Effector memory CD8-positive, alpha-beta T cell (primary cell): ENCODE measurements around the gene CBX2.

ENCODE experiments used
- ATAC-seq: fragments of 150-1000 bp; cut with Tn5 transposase; replicated peaks from 2 replicates; pipeline ENCODE4 v1.10.0; 2021; ENCODE audit warnings: mild to moderate bottlenecking, moderate library complexity
- DNase-seq, 3 experiments: peaks; one replicate each; pipeline ENCODE4 v3.0.0; 2021
- H3K27ac Mint-ChIP-seq, 2 donors: one replicate each; pipeline ENCODE4 v1.8.0; 2022; ENCODE audit warnings: mild to moderate bottlenecking in 2 of 2, mixed read lengths in 2 of 2, moderate library complexity in 2 of 2
- H3K27me3 Mint-ChIP-seq, 2 donors: one replicate each; pipeline ENCODE4 v1.8.0; 2022; ENCODE audit warnings: mixed read lengths in 2 of 2
- H3K36me3 Mint-ChIP-seq: one replicate; pipeline ENCODE4 v1.8.0; 2022; ENCODE audit warnings: mild to moderate bottlenecking, moderate library complexity, mixed read lengths; ENCODE audit not compliant: insufficient read depth
- H3K4me1 Mint-ChIP-seq, 2 donors: one replicate each; pipeline ENCODE4 v1.8.0; 2022; ENCODE audit warnings: low read depth in 2 of 2, mixed read lengths in 2 of 2
- H3K4me3 Mint-ChIP-seq, 2 donors: one replicate each; pipeline ENCODE4 v1.8.0; 2022; ENCODE audit warnings: mild to moderate bottlenecking in 2 of 2, mixed read lengths in 2 of 2, moderate library complexity in 2 of 2
- H3K9me3 Mint-ChIP-seq, 2 donors: one replicate each; pipeline ENCODE4 v1.8.0; 2022; ENCODE audit warnings: mixed read lengths in 2 of 2

CBX2 gene

GRCh38 chr17:79836510-79836971 lies 58.6 kb downstream of the CBX2 start:
- no peak for ATAC-seq
- Mint-ChIP-seq H3K27ac (peak overlapping the region in 1 of 2 donors; percentile 97), H3K4me3 (peak overlapping the region; percentile 93 to 97), H3K36me3 (peaks cover 69% of the 10 kb centered on the region), H3K9me3 (no peaks in the 10 kb centered on the region), H3K27me3 (peaks cover 9 to 17% of the 10 kb centered on the region in 2 donors), H3K4me1 (peaks cover 21 to 28% of the 10 kb centered on the region in 2 donors)
- DNase-seq = no peak

GRCh38 chr17:79836972-79837887 lies 59.3 kb downstream of the CBX2 start:
- peaks cover 15 to 24% of the 10 kb centered on the region in 2 donors for H3K27me3 Mint-ChIP-seq
- H3K4me1 Mint-ChIP-seq = peaks cover 24 to 33% of the 10 kb centered on the region in 2 donors
- peaks cover 73% of the 10 kb centered on the region for H3K36me3 Mint-ChIP-seq
- ATAC-seq (peak; percentile 39), DNase-seq (peak; percentile 57 to 59 (median 59))
- H3K9me3 Mint-ChIP-seq = no peaks in the 10 kb centered on the region
- peak overlapping the region; percentile 97 for H3K27ac Mint-ChIP-seq
- peak overlapping the region; percentile 93 to 97 for H3K4me3 Mint-ChIP-seq
